Measurements from ENCODE around the gene TLE1. TPM values are rescaled to one million over a fixed set of nuclear protein-coding genes. Genes with fewer than 3 reads are reported as not detected.
"Not testable (repeated sequence)": the region's sequence is repeated elsewhere in the genome, so short reads cannot be mapped to it uniquely, and the experiment has no call there.

TLE1 gene
- total RNA-seq, 2 donors from 2014 or later, result 43.8 to 54.8 TPM

- intact Hi-C loops (cut with DNase I), result no loop called here
- Histone ChIP-seq H3K9ac (ENCODE audit: low read depth in 2 of 2, low read length in 2 of 2) (no peak overlapping the region), H3K27me3 (no peaks in the 10 kb centered on the region), H3K4me1 (no peaks in the 10 kb centered on the region), H3K27ac (no peak overlapping the region), H3K9me3 (no peaks in the 10 kb centered on the region), H3K36me3 (no peaks in the 10 kb centered on the region), H3K4me3 (no peak overlapping the region)
- no peak for TF ChIP-seq CTCF (IDR thresholded peaks at IDR 0.05)
- no peak for DNase-seq
Measured at GRCh38 chr9:81646337-81646736, 43.0 kb downstream of the TLE1 start.

- H3K36me3 ChIP-seq; DNase-seq; H3K4me1 ChIP-seq; H3K9me3 ChIP-seq; H3K4me3 ChIP-seq; H3K27me3 ChIP-seq; H3K9ac ChIP-seq (ENCODE audit: low read depth in 2 of 2, low read length in 2 of 2); intact Hi-C loops (cut with DNase I); H3K27ac ChIP-seq: not testable (repeated sequence)
Measured at GRCh38 chr9:81644513-81644912, 44.8 kb downstream of the TLE1 start.

- H3K9me3 ChIP-seq, result no peaks in the 10 kb centered on the region
- no peaks in the 10 kb centered on the region for H3K36me3 ChIP-seq
- peaks cover 4% of the 10 kb centered on the region for H3K4me1 ChIP-seq
- H3K4me3 ChIP-seq, result no peak overlapping the region
- intact Hi-C loops (cut with DNase I), result no loop called here
- no peak for TF ChIP-seq CTCF (IDR thresholded peaks at IDR 0.05)
- H3K27me3 ChIP-seq, result no peaks in the 10 kb centered on the region
- no peak for DNase-seq
- no peak overlapping the region for H3K27ac ChIP-seq
- H3K9ac ChIP-seq (ENCODE audit: low read depth in 2 of 2, low read length in 2 of 2), result no peak overlapping the region
Measured at GRCh38 chr9:81637276-81637675, 52.1 kb downstream of the TLE1 start.

GRCh38 chr9:81636255-81636599, 53.1 kb downstream of the TLE1 start:
- Histone ChIP-seq H3K4me1 (peaks cover 4% of the 10 kb centered on the region), H3K27ac (no peak overlapping the region), H3K9ac (ENCODE audit: low read depth in 2 of 2, low read length in 2 of 2) (no peak overlapping the region), H3K4me3 (no peak overlapping the region), H3K36me3 (no peaks in the 10 kb centered on the region), H3K27me3 (no peaks in the 10 kb centered on the region), H3K9me3 (no peaks in the 10 kb centered on the region)
- no peak for DNase-seq
- intact Hi-C loops (cut with DNase I), result no loop called here
- TF ChIP-seq CTCF (IDR thresholded peaks at IDR 0.05), result no peak

GRCh38 chr9:81635521-81636254, 53.7 kb downstream of the TLE1 start:
- intact Hi-C loops (cut with DNase I), result no loop called here
- Histone ChIP-seq H3K27me3 (no peaks in the 10 kb centered on the region), H3K4me3 (no peak overlapping the region)

More at GRCh38 chr9:81635521-81636254, 53.7 kb downstream of the TLE1 start:
- no peak overlapping the region for H3K27ac ChIP-seq
- no peak for TF ChIP-seq CTCF (IDR thresholded peaks at IDR 0.05)
- H3K4me1 ChIP-seq, result peaks cover 4% of the 10 kb centered on the region
- H3K36me3 ChIP-seq, result no peaks in the 10 kb centered on the region
- no peak for DNase-seq
- H3K9me3 ChIP-seq, result no peaks in the 10 kb centered on the region
- H3K9ac ChIP-seq (ENCODE audit: low read depth in 2 of 2, low read length in 2 of 2), result no peak overlapping the region

Data from colonic mucosa (tissue), 4 donors.